ENCODE results near the gene ZFAND3.

- TF ChIP-seq, protein P1, sequence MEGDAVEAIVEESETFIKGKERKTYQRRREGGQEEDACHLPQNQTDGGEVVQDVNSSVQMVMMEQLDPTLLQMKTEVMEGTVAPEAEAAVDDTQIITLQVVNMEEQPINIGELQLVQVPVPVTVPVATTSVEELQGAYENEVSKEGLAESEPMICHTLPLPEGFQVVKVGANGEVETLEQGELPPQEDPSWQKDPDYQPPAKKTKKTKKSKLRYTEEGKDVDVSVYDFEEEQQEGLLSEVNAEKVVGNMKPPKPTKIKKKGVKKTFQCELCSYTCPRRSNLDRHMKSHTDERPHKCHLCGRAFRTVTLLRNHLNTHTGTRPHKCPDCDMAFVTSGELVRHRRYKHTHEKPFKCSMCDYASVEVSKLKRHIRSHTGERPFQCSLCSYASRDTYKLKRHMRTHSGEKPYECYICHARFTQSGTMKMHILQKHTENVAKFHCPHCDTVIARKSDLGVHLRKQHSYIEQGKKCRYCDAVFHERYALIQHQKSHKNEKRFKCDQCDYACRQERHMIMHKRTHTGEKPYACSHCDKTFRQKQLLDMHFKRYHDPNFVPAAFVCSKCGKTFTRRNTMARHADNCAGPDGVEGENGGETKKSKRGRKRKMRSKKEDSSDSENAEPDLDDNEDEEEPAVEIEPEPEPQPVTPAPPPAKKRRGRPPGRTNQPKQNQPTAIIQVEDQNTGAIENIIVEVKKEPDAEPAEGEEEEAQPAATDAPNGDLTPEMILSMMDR (IDR thresholded peaks at IDR 0.05), result no peak
- no peak for TF ChIP-seq ZFX (IDR thresholded peaks at IDR 0.05; ENCODE audit: borderline replicate concordance)
Observed at GRCh38 chr6:38133932-38134703, 314.6 kb downstream of the ZFAND3 start.
